Stimulated activated CD8-positive, alpha-beta memory T cell treated with anti-CD3 and anti-CD28 coated beads, Interleukin-12 subunit alpha, Interleukin-12 subunit beta, amount 100 ng/mL, for 24 hours (primary cell): ENCODE measurements around the gene FSTL4.

Experiments
- DNase-seq: peaks from one replicate; pipeline ENCODE4 v3.0.0-alpha.2; 2020; ENCODE audit errors: extremely low read depth

FSTL4 gene

DNA sequence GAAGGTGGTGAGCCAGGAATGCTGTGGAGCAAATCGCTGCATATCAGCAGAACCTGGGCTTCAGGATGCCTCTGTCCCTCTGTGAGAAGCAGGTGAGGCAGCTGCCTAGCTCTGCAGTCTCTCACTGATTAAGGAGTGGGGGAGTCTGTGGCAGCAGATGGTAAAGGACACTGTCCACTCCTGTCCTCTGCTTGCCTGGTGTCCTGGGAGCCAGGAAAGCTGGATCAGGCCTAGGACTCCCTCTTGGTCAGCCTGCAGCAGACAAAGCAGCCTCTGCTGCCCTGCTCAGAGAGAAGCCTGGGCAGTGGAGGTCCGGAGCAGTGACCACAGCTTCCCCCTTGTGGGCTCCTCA lies 345.8 kb downstream of the FSTL4 start:
- no peak for DNase-seq

DNA sequence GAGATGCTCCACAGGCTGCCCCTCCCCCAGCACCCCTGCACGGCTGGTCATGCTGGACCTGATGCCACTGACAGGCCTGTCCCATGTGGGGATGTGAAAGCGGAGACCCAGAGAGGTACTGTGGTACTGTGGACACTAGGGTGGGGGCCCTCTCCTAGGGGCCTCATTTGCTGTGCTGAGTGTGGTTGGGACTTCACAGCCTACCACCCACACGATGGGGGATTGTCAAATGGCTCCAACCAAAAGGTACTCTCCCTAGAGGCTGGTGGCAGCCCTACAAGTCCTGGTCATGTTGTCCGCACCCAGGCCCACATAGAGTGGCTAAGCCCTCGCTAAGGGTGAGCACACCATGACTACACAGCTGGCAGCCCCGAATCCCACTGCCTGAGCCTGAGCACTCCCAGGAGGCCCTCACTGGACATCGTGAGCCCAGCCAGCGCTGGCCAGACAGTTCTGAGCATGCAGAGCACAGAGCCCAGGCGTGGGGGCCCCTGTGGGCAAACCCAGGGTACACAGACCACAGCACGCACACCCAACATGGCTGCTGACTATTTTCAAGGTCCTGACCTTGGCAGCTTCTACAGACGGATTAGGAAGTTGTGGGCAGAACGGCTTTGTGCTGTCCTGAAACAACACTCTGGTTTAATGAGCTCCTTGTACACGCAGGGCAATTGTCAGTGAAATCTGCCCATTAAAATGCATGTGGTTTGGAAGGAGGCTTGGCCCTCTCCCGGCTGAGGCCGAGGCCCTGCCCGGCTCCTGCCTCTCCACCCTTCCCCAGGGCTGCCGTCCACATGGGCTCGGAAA lies 346.4 kb downstream of the FSTL4 start:
- DNase-seq: no peak

DNA sequence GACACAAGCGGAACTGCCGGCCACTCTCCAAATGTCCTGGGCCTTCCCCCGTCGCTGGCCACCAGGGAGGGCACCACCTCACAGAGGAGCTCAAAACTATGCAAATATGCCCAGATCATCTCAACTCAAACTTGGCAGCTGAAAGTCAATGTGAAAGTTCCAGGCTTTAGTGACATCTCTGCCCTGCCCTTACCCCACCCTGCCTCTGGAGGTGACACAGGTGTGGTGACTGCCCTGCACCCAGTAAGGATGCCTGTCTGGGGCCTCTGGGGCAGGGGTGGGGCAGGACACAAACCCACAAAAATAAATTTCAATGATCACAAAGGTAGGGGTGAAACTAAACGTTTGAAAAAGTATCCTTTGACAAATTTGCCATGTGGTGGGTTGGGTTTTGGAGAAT lies 347.1 kb downstream of the FSTL4 start:
- DNase-seq: no peak

DNA sequence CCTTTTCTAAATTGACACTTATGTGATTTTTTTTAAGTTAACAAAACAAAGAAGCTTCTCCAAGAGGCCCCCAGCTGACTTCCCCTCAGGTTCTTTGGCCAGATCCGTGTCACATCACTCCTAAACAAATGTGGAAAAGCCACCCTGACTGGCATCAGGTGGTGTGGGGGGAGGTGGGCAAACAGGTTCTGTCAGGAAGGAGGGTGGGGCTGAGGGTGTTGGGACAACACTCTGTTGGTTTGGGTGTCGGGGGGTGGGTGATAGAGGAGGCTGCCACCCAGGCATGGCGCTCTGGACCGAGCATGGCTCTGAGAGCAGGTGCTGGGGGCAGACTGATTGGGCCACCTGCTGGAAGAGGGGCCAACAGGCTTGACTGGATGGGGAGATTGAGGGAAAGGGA lies 349.7 kb downstream of the FSTL4 start:
- DNase-seq: no peak

DNA sequence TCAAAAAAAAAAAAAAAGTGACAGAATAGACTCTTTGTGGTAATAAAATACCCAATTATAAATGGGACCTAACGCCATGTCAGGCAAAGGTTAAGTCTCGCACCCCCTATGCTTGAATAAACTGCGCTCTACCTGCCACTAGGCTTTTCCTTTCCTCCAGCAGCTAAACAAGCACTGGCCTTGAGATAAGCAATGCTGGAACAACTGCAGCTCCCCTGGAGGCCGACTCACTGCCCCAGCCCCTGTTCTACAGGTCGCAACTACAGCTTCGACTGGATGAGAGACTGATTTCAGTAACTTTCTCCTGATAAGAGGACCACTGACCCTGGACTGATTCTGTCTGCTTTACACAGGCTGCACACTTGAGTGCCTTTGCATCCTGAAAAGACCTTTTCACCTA lies 350.3 kb downstream of the FSTL4 start:
- no peak for DNase-seq

DNA sequence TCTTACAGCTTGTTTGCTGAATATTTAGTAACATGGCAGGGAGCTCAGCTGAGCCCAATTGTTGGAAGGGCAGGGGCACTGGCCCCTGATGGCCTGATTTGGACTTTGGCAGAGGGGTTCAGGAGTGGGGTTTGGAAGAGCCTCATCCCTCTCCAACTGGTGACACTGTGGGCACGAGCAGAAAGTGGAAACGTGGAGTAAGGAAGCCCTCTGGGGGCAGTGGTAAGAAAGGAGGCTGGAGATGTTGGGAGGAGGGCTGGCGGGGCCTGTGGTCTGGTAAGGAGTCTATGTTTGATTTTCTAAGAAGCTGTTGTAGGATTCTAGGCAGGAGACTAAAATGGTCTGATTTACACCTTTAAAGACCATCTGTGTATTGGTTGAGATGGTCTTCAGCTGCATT lies 351.6 kb downstream of the FSTL4 start:
- DNase-seq: no peak

DNA sequence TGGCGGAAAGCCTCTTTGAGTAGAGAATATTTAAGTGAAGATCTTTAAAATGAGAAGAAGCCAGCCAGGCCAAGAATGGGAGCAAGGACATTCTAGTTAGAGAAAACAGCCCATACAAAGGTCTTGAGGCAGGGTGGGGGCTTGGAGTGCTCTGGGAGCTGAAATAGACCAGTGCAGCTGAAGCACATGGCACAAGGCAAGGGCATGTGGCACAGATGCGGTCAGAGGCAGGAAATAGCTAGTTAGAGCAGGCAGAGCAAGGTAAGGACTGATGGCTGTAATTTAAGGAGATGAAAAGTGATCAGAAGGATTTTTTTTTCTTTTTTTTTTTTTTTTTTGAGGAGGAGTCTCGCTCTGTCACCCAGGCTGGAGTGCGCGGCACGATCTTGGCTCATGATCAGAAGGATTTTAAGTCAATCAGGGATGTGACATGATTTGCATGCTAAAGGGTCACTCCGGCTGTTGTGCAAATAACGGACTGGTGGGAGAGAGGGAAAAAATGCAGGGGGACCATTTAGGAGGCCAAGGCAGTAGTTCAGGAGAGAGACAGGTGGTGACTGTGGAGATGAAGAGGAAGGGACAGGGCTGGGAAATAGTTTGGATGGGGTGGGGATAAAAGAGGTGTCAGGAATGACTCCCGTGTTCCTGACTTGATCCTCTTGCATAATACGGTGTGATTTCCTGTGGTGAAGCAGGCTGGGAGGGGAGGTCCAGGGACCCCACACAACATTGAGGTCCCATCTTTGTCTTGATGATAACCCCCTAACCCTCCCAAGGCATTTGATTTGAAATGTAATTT lies 352.9 kb downstream of the FSTL4 start:
- no peak for DNase-seq

DNA sequence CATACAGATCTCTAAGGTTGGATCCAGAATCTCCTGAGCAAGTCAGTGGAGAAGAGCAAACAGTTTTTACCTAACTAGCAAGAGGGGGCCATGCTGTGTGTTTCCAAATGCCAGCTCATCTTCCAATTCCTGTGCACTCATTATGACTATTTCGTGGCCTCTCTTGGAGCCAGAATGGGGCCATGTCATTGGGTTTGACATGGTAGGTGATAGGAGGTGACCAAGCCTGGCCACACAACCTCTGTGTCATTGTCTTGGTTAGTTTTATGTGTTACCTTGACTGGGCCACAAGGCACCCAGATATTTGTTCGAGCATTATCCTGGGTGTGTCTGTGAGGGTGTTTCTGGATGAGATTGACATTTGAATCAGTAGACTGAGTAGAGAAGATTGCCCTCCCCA lies 354.4 kb downstream of the FSTL4 start:
- no peak for DNase-seq

DNA sequence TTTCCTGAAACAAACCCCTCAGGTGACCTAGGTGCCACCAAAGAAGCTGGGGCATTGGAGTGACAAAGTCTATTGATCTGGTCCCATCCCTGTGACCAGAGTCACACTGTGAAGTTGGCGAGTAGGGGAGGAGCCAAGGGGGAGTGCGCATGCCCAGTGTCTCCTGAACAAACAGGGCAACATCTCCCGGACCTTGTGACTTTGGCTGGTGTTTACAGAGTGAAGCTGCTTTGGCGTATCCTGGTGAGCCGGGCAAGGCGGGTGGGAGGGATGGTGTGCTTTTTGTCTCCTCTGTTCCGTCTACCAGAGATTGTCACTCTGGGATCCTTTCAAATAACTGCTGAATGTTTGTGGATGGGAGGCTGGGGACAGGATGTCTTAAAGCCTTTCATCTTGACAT lies 356.1 kb downstream of the FSTL4 start:
- DNase-seq: no peak

DNA sequence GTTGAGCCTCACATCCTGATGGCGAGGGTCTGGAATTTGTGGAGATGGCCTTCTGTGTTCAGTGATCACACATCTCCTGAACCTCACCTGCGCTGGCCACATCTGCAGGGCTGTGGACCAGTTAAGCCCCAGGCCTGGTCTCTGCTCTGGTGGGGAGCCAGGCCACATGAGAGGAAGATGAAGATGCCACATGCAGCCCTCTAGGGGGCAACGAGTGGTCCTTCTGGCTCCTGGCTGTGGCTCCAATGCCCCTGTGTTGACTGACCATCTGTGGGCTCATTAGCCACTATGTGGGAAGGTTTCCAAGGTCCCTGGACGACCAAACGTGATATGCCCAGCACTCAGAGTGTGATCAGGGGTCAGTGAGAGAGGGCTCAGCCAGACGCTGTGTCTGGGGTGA lies 357.5 kb downstream of the FSTL4 start:
- no peak for DNase-seq

DNA sequence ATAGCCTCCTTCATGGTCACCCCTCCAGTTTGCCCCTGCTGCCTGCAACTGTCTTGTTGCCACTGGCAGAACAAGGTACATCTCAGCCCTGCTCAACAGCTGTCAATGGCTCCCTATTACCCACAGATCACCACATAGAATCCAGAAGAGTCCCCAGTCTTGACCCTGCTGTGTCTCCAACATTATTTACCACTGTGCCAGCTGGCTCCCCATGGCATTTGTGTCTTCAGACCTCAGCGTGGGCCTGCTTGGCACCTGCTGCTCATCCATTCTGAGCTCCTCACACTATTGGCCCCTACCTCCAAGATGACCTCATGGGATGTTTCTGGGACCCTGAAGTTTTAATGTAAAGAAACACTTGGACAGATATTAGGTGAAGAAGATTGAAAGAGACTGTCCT lies 358.7 kb downstream of the FSTL4 start:
- DNase-seq: no peak

DNA sequence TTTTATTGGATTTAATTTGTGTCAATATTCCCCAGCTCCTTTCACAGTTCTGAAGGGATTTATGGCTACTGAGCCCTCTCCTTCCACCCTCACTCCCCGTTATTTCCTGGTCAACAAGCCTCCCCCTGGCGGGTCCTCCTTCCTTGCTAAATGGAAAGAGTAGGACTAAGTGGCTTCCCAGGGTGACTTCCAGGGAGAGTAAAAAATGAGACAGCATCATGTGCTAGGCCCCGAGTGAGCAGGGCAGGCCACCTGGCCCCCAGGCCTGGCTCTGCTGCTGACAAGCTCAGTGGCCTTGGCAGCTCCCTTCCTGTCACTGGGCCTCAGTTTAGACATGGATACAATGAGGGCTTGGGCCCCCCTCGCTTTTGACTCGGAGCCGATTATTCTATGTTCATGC lies 359.3 kb downstream of the FSTL4 start:
- no peak for DNase-seq

DNA sequence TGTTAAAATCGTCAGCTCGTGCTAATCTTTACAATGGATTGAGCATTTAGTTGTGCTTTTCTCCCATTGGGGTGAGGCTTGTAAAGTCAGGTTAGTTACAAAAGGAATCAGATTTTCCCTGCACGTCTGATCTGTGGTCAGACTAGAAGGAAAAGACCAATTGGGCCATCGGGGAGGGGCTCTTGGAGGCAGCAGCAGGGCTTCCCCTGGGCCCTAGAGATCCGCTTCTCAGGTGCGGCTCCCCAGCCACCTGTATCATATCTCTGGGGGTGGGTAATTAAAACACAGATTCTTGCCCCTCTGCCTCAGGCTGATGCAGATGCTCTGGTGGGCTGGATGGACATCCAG lies 360.2 kb downstream of the FSTL4 start:
- DNase-seq: no peak

DNA sequence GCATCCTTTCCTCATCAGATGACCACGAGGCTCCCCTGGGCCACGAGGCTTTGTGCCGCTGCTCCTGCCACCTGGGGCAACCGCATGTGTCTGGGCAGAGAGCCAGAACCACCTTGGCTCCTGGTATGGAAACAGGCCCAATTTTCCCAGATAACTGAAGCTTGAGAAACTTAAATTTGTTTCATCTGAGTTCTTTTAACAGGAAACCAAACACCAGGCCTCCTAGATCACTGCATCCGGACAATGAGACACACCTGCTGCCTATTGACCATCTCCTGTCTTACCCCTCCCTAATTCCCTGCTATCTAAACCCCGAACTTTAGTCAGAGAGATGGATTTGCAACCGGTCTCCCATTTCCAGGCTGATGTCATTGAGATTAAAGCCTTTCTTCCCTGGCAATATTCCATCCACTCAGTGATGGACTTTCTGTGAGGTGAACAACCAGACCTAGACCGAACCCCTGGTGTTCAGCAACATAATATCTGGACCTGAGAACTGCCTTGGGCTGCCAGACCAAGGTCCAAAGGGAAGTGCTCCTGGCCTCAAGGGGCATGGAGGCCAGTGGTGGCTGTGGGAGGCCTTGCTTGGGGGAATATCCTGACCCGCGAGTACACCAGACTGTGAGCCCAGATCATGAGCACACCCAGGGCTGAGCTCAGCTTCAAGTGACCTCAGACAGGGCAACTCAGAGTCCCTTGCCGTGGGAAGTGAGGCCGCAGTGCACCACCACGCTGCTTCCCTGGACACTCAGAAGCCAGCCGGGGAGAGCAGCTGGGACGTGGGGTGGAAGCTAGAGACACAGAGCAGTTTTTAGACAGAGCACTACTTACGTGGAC lies 360.8 kb downstream of the FSTL4 start:
- DNase-seq: no peak

DNA sequence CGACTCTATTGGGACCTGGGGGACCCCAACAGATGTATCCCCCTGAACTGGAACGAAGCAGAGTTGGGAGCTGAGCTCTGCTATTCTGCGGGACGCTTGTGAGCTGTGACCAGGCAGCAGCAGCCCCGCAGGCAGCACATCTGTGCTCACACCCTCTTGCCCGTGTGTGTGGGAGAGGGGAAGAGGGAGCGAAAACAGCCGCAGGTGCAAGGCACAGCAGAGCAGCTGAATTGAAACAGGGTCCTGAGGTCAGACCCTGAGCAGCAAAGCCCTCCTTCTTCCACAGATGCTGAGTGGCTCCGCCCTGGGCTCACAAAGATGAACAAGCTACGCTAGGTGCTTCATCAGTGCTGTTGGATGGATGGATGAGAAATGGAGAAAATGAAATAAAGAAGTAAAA lies 361.8 kb downstream of the FSTL4 start:
- DNase-seq: no peak

DNA sequence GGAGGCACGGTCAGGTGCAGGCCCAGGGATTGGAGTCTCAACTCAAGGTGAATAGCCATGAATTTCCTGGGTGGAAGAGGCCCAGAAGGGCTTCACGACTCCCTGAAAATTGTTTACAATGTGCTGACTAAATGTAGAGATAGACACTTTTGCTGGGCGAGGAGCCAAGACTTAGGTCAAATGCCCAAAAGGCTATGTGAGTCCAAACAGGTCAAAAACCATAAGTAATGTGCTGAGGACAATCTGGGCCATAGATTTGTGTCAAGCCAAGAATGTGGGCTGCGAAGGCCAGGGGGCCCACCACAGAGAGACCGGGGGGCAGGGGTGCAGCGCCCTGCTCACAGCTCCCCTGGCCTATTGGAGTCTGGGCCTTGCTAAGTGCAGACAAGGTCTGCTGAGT lies 362.7 kb downstream of the FSTL4 start:
- DNase-seq: no peak

DNA sequence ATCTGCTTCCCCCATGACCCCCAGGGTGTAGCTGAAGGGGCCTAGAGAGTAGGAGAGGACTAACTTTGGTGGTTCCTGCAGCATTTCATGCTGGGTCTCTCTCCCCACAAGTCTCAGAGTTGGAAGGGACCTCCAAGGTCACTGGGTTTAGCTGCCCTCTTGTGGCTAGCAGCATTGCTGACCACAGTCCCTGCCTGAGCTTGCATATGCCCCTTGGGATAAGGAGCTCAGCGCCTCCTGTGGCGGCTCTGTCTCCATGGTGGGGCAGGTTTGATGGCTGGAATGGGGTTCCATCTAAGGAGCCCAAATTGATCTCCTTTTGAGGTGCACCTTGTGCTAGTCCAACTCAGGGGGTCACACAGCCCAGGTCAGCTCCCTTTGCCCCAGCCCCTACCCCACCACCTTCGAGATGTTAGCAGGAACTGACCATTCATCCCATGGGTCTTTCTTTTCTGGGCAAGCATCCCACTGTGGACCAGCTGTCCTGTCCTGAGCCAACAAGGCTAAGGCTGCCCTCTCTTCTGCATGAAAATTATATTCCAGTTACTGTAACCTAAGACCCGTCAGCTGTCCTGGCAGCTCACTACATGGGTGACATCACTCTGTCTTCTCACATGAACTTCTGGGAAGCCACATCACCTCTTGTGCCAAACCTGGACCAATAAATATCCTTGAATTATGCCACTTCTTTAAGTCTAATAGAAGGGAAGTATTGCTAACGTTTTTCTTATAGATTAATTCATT lies 364.3 kb downstream of the FSTL4 start:
- no peak for DNase-seq

DNA sequence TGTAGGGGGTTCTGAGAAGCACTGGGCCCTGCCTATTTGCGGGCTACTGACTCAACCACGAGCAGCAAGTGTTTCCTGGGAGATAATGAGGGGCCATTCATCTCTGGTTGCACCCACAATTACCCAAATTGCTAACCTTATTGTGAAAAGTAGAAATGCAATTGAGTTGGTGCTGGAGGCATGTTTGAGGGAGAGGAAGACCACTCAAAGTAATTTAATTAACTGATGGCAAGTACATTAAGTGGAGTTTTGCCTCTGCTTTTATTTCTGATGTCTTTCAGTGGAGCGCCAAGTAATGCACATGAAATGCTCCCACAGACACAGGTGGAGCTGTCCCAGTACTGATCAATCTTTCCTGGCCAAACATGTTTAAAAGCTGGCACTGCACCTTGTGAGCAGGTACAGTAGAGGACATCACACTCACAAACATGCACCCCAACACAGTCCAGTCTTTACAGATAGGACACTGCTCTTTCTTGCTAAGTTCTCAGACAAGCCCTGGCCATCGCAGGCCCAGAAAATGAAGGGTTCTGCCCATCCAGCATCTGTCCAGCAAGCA lies 365.1 kb downstream of the FSTL4 start:
- no peak for DNase-seq

DNA sequence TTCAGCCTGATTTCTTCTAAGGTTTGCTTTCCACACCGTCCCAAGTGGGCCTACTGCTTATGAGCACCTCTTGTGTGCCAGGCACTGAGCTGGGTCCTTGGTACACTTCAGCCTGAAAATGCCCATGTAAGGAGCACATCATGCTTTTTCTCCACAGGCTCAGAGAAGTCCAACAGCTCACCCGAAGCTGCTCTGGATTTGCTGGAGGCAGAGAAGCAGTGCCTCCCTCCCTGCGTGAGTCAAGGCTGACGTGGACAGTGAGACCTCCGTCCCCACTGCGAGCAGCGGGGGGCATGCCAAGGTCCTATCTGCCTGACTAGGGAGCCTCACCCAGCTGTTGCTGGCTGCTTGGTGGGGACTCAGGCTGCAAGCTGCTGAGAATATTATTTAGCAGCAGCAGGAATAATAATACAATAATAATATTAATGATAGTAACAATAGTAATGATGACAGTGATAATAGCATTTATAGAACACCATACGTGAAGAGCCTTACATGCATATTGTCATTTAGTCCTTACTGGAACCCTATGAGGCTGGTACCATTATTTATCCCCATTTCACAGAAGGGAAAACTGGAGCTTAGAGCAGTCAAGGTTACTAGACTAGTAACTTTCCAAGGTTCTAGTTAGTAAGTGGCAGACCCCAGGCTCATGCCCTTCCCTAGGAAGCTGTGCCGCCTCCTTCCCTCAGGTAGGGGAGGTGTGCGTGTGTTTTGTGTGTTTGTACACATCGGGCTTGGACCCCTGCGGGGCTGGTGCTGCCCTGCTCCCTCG lies 365.8 kb downstream of the FSTL4 start:
- DNase-seq: no peak

DNA sequence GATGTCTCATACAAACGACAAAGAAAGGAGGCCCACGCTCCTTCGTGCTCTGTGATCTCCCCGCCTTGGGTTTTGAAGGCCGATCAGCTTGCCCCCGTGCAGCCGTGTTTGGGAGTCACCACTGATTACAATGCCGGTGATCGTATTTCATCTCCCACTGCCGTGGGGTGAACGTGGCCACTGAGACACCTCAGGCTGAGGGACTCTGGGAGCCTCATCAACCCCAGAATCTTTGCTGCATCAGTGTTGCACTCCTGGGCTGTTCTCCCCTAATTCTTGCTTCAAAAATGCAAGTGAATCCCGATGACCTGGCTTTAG lies 366.3 kb downstream of the FSTL4 start:
- no peak for DNase-seq
